ENCODE measurements around the gene GOLT1A.

The GOLT1A gene

DNA sequence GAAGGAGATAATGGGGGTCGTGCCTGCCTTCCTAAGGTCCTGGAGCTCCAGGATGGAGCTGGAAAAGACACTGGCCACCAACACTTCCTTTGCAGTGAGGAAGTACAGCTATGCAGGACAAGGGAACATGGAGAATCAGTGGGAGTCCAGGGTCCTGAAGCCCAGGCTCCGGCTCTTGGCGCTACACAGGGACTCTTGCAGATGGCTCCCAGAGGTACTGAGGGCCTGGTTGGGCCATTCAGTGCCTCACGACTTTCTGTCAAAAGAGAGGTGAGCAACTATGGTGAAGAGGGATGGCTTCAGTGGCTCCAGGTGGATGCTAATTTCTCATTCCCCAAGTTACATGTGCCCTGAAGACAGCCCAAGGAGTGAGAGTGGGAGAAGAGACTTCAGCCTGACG, 60.1 kb downstream of the GOLT1A start:
- peaks cover 11% of the 10 kb centered on the region for H3K27me3 ChIP-seq (ENCODE audit: control insufficient read depth, insufficient read depth, low read length)
- no peak overlapping the region for H3K9ac ChIP-seq (ENCODE audit: low read length)
- H3K27ac ChIP-seq (ENCODE audit: low read depth, low read length): no peak overlapping the region
- H3K36me3 ChIP-seq (ENCODE audit: control insufficient read depth, insufficient read depth, low read length): no peaks in the 10 kb centered on the region
- H3K4me1 ChIP-seq (ENCODE audit: control insufficient read depth, insufficient read depth, low read length): peaks cover 13% of the 10 kb centered on the region
- H3K4me3 ChIP-seq (ENCODE audit: low read depth, low read length): no peak overlapping the region
- H3K9me3 ChIP-seq (ENCODE audit: control insufficient read depth, insufficient read depth, low read depth, low read length): no peaks in the 10 kb centered on the region

DNA sequence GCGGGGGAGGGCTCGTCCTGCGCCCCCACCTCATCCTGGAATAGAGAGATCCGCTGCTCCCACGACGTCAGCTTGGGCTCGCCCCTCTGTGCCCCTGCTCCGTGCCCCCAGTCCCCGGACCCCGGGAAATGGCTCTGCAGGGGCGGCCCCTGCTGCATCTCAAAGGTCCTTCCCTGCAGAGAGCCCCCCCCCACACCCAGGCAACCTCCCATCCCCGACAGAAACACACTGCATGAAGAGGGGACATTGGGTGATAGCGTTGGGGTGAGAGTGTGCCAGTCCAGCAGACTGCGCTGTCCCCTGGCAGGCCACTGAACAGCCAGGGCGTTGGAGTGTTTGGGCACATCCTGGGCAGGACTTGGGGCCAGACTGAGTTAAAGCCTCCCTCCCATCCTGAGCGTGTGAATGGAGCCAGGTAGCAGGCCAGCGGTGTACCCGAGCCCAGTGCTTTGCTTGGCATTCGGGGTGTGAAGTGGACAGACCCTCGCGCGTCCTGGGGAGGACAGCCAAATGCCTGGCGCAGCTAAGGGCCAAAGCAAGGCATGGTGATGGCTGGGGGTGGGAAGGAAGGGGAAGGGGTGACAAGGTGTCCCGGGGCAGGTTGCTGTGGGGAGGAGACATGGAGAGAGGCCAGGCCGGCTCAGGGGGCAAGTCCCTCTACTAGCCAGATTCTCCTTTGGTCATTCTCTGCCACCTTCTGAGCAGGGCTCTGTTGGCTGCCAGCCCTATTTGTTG, 61.3 kb downstream of the GOLT1A start:
- peaks cover 11% of the 10 kb centered on the region for H3K27me3 ChIP-seq (ENCODE audit: control insufficient read depth, insufficient read depth, low read length)
- peak overlapping the region; percentile 70 for H3K9ac ChIP-seq (ENCODE audit: low read length)
- H3K27ac ChIP-seq (ENCODE audit: low read depth, low read length): no peak overlapping the region; the same call in 1 of the 2 replicates
- peak overlapping the region; percentile 81 for H3K4me3 ChIP-seq (ENCODE audit: low read depth, low read length)
- peaks cover 25% of the 10 kb centered on the region for H3K4me1 ChIP-seq (ENCODE audit: control insufficient read depth, insufficient read depth, low read length)
- H3K9me3 ChIP-seq (ENCODE audit: control insufficient read depth, insufficient read depth, low read depth, low read length): no peaks in the 10 kb centered on the region
- no peaks in the 10 kb centered on the region for H3K36me3 ChIP-seq (ENCODE audit: control insufficient read depth, insufficient read depth, low read length)

- Histone ChIP-seq H3K9ac (ENCODE audit: low read length) (peak within 1 kb of the TSS; percentile 70), H3K27ac (ENCODE audit: low read depth, low read length) (no peak within 1 kb of the TSS; the same call in 1 of the 2 replicates), H3K27me3 (ENCODE audit: control insufficient read depth, insufficient read depth, low read length) (peaks cover 11% of the 10 kb centered on the region), H3K9me3 (ENCODE audit: control insufficient read depth, insufficient read depth, low read depth, low read length) (no peaks in the 10 kb centered on the region), H3K36me3 (ENCODE audit: control insufficient read depth, insufficient read depth, low read length) (no peaks in the 10 kb centered on the region), H3K4me1 (ENCODE audit: control insufficient read depth, insufficient read depth, low read length) (peaks cover 32% of the 10 kb centered on the region), H3K4me3 (ENCODE audit: low read depth, low read length) (peak within 1 kb of the TSS; percentile 81)
Measured at GRCh38 chr1:204151552-204152309, 62.1 kb downstream of the GOLT1A start, which contains the start of gene ETNK2. Gene ETNK2 (minus strand): TSS chr1:204152044. CDS start chr1:204151852, 192 bp downstream.

- peak overlapping the region; percentile 81 for H3K4me3 ChIP-seq (ENCODE audit: low read depth, low read length)
- peak overlapping the region; percentile 66 for H3K9ac ChIP-seq (ENCODE audit: low read length)
- H3K27ac ChIP-seq (ENCODE audit: low read depth, low read length): no peak overlapping the region
- peaks cover 11% of the 10 kb centered on the region for H3K27me3 ChIP-seq (ENCODE audit: control insufficient read depth, insufficient read depth, low read length)
- no peaks in the 10 kb centered on the region for H3K9me3 ChIP-seq (ENCODE audit: control insufficient read depth, insufficient read depth, low read depth, low read length)
- peaks cover 35% of the 10 kb centered on the region for H3K4me1 ChIP-seq (ENCODE audit: control insufficient read depth, insufficient read depth, low read length)
- no peaks in the 10 kb centered on the region for H3K36me3 ChIP-seq (ENCODE audit: control insufficient read depth, insufficient read depth, low read length)
Measured at GRCh38 chr1:204150702-204151551, 62.9 kb downstream of the GOLT1A start.

DNA sequence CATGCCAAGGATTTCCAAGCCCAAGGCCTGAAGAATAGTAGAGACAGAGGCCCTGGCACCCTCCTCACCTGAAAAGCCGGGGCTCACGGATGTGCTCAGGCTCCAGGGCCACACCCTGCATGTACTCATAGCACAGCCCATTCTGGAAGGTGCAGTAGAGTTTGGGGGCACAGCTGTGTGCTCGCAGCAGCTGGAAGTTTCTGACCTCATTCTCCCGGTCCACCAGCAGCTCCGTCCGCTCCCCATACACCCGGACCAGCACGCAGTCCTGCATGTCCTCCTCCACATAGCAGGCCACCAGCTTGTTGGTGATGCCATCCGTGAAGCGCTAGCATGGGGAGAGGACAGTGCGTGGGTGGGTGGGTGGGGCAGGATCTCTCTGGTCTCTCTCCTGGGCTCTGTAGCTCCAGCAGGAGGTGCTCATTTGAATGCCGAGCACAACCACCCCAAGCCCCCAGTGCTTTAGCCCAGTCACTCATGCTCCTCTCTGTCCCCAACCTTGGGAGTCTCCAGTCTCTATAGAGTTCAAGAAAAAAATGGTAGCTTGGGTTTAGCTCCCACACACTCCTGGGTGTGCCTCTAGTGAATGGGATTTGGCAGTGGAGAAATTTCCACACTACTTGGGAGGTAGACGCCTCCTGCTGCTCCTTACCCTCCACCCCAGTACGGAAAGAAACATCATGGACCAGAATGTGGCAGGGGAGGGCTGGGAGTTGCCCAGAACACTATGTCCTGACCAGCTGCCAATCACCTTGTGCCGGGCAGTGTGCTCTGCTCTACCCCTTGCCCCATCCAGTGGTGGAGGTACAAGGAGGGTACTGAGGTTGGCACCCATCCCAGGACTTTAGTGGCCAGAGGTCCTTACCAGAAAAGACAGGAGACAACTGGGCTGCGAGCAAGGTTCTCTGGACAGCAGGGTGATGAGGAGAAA, 63.9 kb downstream of the GOLT1A start:
- peak overlapping the region; percentile 81; the same call in 1 of the 2 replicates for H3K4me3 ChIP-seq (ENCODE audit: low read depth, low read length)
- no peak overlapping the region for H3K9ac ChIP-seq (ENCODE audit: low read length)
- H3K4me1 ChIP-seq (ENCODE audit: control insufficient read depth, insufficient read depth, low read length): peaks cover 35% of the 10 kb centered on the region
- no peaks in the 10 kb centered on the region for H3K36me3 ChIP-seq (ENCODE audit: control insufficient read depth, insufficient read depth, low read length)
- H3K9me3 ChIP-seq (ENCODE audit: control insufficient read depth, insufficient read depth, low read depth, low read length): no peaks in the 10 kb centered on the region
- peaks cover 11% of the 10 kb centered on the region for H3K27me3 ChIP-seq (ENCODE audit: control insufficient read depth, insufficient read depth, low read length)
- H3K27ac ChIP-seq (ENCODE audit: low read depth, low read length): no peak overlapping the region

DNA sequence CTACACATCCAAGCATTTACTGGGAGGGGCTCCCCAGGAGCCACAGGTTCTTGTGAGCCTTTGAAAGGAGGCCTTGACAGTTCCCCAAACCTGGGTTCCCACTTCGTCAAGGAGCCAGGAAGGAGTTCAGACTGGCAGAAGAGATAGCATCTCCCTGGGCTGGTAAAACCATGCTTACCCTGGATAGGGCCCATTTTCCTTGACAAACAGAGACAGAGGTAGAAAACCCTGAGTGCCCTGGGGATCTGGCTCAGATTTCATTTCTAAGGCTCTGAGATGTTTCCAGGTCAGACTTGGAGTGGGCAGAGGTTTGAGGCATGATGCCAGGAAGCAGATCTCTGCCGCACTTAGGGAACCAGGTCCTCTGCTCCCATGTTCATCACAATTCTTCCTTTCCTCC, 64.7 kb downstream of the GOLT1A start:
- H3K36me3 ChIP-seq (ENCODE audit: control insufficient read depth, insufficient read depth, low read length): no peaks in the 10 kb centered on the region
- no peak overlapping the region for H3K27ac ChIP-seq (ENCODE audit: low read depth, low read length)
- H3K27me3 ChIP-seq (ENCODE audit: control insufficient read depth, insufficient read depth, low read length): peaks cover 11% of the 10 kb centered on the region
- H3K9ac ChIP-seq (ENCODE audit: low read length): no peak overlapping the region
- no peaks in the 10 kb centered on the region for H3K9me3 ChIP-seq (ENCODE audit: control insufficient read depth, insufficient read depth, low read depth, low read length)
- no peak overlapping the region for H3K4me3 ChIP-seq (ENCODE audit: low read depth, low read length)
- H3K4me1 ChIP-seq (ENCODE audit: control insufficient read depth, insufficient read depth, low read length): peaks cover 35% of the 10 kb centered on the region
